GM23248 (cell line): ENCODE results near the gene ZFHX2. TPM values are rescaled to one million over a fixed set of nuclear protein-coding genes. Genes with fewer than 3 reads are reported as not detected.

ENCODE experiments used
- DNase-seq: peaks from one replicate; pipeline ENCODE4 v3.0.0-alpha.2; 2015
- H2AFZ ChIP-seq: fragments of 200-600 bp; sonication (generic); 2 replicates; pipeline ENCODE4 v1.6.1; 2016; ENCODE audit warnings: antibody characterized with exemption
- H3F3A ChIP-seq: fragments of 200-600 bp; sonication (generic); 2 replicates; pipeline ENCODE4 v1.6.1; 2016; ENCODE audit warnings: mild to moderate bottlenecking, antibody characterized with exemption, mixed run types; ENCODE audit not compliant: insufficient read depth
- H3K27ac ChIP-seq: fragments of 200-600 bp; sonication (generic); 2 replicates; pipeline ENCODE4 v1.5.1; 2016; ENCODE audit warnings: mild to moderate bottlenecking
- H3K27me3 ChIP-seq: fragments of 200-600 bp; sonication (generic); replicated peaks from 2 replicates; pipeline ENCODE4 v1.6.1; 2016; ENCODE audit warnings: mild to moderate bottlenecking; ENCODE audit not compliant: insufficient read depth
- H3K36me3 ChIP-seq: fragments of 200-600 bp; sonication (generic); 2 replicates; pipeline ENCODE4 v1.6.1; 2016; ENCODE audit warnings: low read depth, mild to moderate bottlenecking
- H3K4me1 ChIP-seq: fragments of 200-600 bp; sonication (generic); 2 replicates; pipeline ENCODE4 v1.6.1; 2016; ENCODE audit warnings: mild to moderate bottlenecking; ENCODE audit not compliant: insufficient read depth
- H3K4me2 ChIP-seq: fragments of 200-600 bp; sonication (generic); one replicate; pipeline ENCODE4 v1.6.1; 2016; ENCODE audit warnings: mild to moderate bottlenecking; ENCODE audit not compliant: unreplicated experiment
- H3K4me3 ChIP-seq: fragments of 200-600 bp; sonication (generic); 2 replicates; pipeline ENCODE4 v1.5.1; 2016; ENCODE audit warnings: mild to moderate bottlenecking
- H3K79me2 ChIP-seq: fragments of 200-600 bp; sonication (generic); 2 replicates; pipeline ENCODE4 v1.6.1; 2016; ENCODE audit warnings: mild to moderate bottlenecking; ENCODE audit not compliant: insufficient read depth
- H3K9ac ChIP-seq: fragments of 200-600 bp; sonication (generic); 2 replicates; pipeline ENCODE4 v1.6.1; 2016; ENCODE audit warnings: mild to moderate bottlenecking
- H3K9me2 ChIP-seq: fragments of 200-600 bp; sonication (generic); 2 replicates; pipeline ENCODE4 v1.6.1; 2016; ENCODE audit warnings: mixed run types, mild to moderate bottlenecking, moderate library complexity; ENCODE audit not compliant: insufficient read depth
- H3K9me3 ChIP-seq: fragments of 200-600 bp; sonication (generic); one replicate; pipeline ENCODE4 v1.6.1; 2017; ENCODE audit warnings: low read depth
- H4K20me1 ChIP-seq: fragments of 200-600 bp; sonication (generic); 2 replicates; pipeline ENCODE4 v1.6.0; 2016; ENCODE audit not compliant: insufficient read depth
- EZH2 ChIP-seq: fragments of 200-600 bp; sonication (generic); IDR thresholded peaks from 2 replicates; pipeline ENCODE4 v1.6.1; 2018; ENCODE audit warnings: antibody characterized with exemption, mild to moderate bottlenecking; ENCODE audit not compliant: insufficient read depth, poor library complexity, severe bottlenecking
- EZH2phosphoT487 ChIP-seq: fragments of 200-600 bp; sonication (generic); IDR thresholded peaks from 2 replicates; pipeline ENCODE4 v1.6.1; 2018; ENCODE audit warnings: antibody characterized with exemption, moderate library complexity, mild to moderate bottlenecking, low read depth; ENCODE audit not compliant: insufficient read depth
- WGBS, 2 experiments: methylation state at CpG; one replicate each; pipeline ENCODE4 v1.1.6; 2015 to 2017; ENCODE audit warnings: low lambda C conversion rate in 2 of 2, low coverage in 1 of 2; ENCODE audit errors: missing lambda C conversion rate in 2 of 2; 5-methylcytosine and 5-hydroxymethylcytosine counted together
- in situ Hi-C: fragments of 300-500 bp; cut with MboI; formaldehyde crosslinking; loops from 2 replicates; pipeline ENCODE4 v1.15.0; 2020
- polyA plus RNA-seq: library from polyadenylated mRNA; unstranded; fragments of >200 nt; fragmentation: Nextera tagmentation; extraction: Ambion mirVana; gene quantifications from 2 replicates; pipeline ENCODE4 v1.2.1, GENCODE V29; 2016
- total RNA-seq: library from RNA; depleted of rRNA; stranded (reverse); fragments of >200 nt; shearing (Covaris generic); gene quantifications from 2 replicates; pipeline ENCODE4 v1.2.3, GENCODE V29; 2014

Gene ZFHX2
- total and polyA plus RNA-seq, 2 experiments from 2014 or later = under 0.01 to 0.49 TPM

DNA sequence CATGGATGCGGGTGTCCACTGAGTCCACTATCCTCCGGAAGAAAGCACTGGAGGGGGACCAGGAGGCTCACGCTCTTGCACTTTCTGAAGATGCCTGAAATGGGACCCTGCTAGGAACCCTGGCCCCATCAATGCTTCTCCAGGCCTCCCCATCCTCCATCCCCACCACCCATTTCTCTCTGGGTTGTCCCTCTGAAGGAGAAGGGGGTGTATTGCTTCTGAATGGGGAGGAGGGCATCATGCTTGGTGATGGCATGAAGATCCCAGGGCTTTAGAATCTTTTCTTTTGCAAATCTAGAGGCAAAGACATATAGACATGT, 27.7 kb upstream of the ZFHX2 start:
- Histone ChIP-seq H4K20me1 (no peaks in the 10 kb centered on the region), H3K27ac (no peak overlapping the region), H3K27me3 (peaks cover 47% of the 10 kb centered on the region), H3K79me2 (no peaks in the 10 kb centered on the region), H3K4me2 (no peak overlapping the region), H3K36me3 (no peaks in the 10 kb centered on the region), H2AFZ (no peak overlapping the region), H3K9ac (no peak overlapping the region), H3K4me1 (no peaks in the 10 kb centered on the region), H3F3A (no peaks in the 10 kb centered on the region), H3K9me2 (no peaks in the 10 kb centered on the region), H3K4me3 (no peak overlapping the region), H3K9me3 (no peaks in the 10 kb centered on the region)
- 47 to 65% methylated on average over 3 of the region's 3 CpGs for WGBS, 2 experiments
- TF ChIP-seq EZH2phosphoT487 = no peak
- no peak for TF ChIP-seq EZH2
- no peak for DNase-seq
- in situ Hi-C loops = no loop called here

DNA sequence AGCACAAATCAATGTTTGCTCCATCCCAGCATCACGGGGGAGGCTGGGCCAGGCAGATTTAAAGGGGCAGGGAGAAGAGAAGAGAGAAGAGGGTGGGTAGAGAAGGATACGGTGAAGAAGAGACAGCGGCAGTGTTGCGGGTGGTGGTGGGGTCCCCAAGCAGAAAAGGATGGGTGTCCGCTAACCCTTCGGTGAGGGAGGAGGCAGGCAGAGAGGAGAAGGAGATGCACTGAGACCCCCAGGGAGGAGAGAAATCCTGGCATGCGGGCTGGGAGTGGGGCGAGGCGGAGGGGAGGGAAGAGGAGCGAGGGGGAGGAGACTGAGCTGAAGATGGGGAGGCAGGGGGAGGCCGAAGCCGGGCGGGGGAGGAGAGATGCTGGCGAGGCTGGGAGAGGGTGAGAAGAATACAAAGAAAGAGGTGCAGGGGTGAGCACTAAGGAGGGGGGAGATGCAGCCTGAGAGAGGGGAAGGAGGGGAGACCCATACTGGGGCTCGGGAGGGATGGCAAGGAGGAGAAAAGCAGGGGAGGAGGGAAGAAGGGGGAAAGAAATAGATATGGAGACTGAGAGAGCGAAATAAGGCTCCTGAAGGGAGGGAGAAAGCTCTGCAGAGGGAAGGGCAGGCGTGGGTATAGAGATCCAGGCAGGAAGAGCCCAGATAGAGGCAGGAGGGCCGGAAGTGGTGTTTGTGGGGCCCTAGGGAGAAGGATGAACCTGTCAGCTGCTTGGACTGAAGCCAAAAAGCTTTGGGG, 27.2 kb upstream of the ZFHX2 start, which contains the start of gene JPH4:
Gene JPH4, minus strand, starts transcription at position 231 of the 751 bp plus-strand sequence. CDS start 1,337 bp downstream, outside the sequence.
- in situ Hi-C loops = no loop called here
- Histone ChIP-seq H4K20me1 (no peaks in the 10 kb centered on the region), H3K9me3 (no peaks in the 10 kb centered on the region), H3K27ac (no peak within 1 kb of the TSS), H3K27me3 (peaks cover 47% of the 10 kb centered on the region), H3F3A (no peaks in the 10 kb centered on the region), H3K9me2 (no peaks in the 10 kb centered on the region), H3K4me2 (no peak within 1 kb of the TSS), H3K4me3 (no peak within 1 kb of the TSS), H3K79me2 (no peaks in the 10 kb centered on the region), H3K4me1 (no peaks in the 10 kb centered on the region), H2AFZ (no peak within 1 kb of the TSS), H3K36me3 (no peaks in the 10 kb centered on the region), H3K9ac (no peak within 1 kb of the TSS)
- DNase-seq = no peak
- no peak for TF ChIP-seq EZH2phosphoT487
- TF ChIP-seq EZH2 = peak; percentile 29
- 6 to 21% methylated on average over 9 to 18 of the region's 18 CpGs for WGBS, 2 experiments

DNA sequence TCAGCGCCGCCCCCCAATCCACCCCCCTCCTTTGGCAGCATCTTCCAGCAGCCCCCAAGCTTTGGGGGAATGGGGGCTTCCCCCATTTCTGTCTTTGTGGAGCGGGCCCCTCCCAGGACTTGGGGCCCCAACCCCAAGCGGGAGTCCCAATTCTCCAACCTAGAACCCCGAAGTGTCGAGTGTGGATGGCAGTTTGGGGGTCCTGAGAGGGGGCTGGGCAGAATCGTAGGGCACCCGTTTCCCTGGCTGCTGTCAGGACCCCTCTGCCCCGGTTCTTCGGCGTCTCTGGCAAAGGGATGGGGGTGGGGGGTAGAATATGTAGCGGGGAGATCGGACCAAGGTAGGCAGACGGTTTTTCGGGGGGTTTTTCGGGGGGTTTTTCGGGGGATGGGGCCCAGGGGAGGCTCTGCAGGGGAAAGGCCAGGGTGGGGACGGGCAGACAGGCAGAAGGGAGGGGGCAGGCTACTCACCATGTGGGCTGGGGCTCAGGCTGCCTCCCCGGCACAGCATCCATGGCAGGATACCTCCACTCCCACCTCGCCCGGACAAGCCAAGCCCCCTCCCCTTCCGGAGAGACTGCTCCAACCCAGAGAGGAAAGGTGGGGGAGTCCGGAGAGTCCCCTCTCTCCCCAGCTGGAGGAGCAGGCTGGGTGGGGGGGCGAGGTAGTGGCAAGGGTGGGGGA, 26.3 kb upstream of the ZFHX2 start:
- in situ Hi-C loops = no loop called here

DNA sequence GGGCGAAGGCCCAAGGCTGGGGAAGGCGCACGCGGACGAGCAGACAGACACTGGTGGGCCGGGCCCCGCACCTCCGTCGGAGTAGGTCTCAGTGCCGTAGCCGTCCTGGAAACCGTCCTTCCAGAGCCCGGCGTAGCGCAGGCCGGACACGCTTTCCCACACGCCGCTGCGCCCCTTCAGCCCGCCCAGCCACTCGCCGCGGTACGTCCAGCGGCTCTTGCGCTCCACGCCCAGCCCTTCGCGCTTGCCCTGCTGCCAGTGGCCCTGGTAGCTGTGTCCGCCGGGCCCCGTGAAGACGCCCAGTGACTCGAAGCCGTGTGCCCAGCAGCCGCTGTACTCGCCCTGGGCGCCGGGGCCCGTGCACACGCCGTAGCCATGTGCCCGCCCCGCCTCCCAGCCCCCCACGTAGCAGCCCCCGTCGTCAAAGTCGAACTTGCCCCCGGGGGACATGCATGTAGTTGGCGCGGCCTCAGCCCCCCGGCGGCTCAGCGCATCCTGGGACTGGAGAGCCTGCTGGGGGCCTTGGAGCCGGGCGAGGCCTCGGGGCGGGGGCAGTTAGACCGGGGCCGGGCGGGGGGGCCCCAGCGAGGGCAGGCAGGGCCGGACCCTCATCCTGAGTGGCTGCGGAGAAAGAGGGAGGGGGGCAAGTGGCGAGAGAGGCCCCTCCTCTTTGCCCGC, 25.6 kb upstream of the ZFHX2 start:
- Histone ChIP-seq H3K9me3 (no peaks in the 10 kb centered on the region), H3F3A (no peaks in the 10 kb centered on the region), H3K9me2 (no peaks in the 10 kb centered on the region), H3K79me2 (no peaks in the 10 kb centered on the region), H3K27ac (no peak overlapping the region), H4K20me1 (no peaks in the 10 kb centered on the region), H3K4me2 (no peak overlapping the region), H3K9ac (no peak overlapping the region), H3K36me3 (no peaks in the 10 kb centered on the region), H2AFZ (no peak overlapping the region), H3K4me3 (no peak overlapping the region), H3K4me1 (no peaks in the 10 kb centered on the region), H3K27me3 (peaks cover 57% of the 10 kb centered on the region)
- 3 to 4% methylated on average over 30 to 46 of the region's 67 CpGs for WGBS, 2 experiments
- in situ Hi-C loops = no loop called here
- DNase-seq = peak; percentile 42
- TF ChIP-seq EZH2 (no peak), EZH2phosphoT487 (no peak)

More for the DNA sequence above, 26.3 kb upstream of the ZFHX2 start:
- H3K4me3 ChIP-seq = no peak overlapping the region
- H3K4me2 ChIP-seq = no peak overlapping the region
- no peaks in the 10 kb centered on the region for H3F3A ChIP-seq
- no peaks in the 10 kb centered on the region for H3K9me2 ChIP-seq
- H3K27me3 ChIP-seq = peaks cover 53% of the 10 kb centered on the region
- H2AFZ ChIP-seq = no peak overlapping the region
- H3K36me3 ChIP-seq = no peaks in the 10 kb centered on the region
- DNase-seq = no peak
- no peak overlapping the region for H3K9ac ChIP-seq
- 1% methylated on average over 14 to 24 of the region's 24 CpGs for WGBS, 2 experiments
- no peak overlapping the region for H3K27ac ChIP-seq
- TF ChIP-seq EZH2 = peak; percentile 3
- 0 out of 2 replicates have a peak, but pooled peaks have one; percentile 31 for TF ChIP-seq EZH2phosphoT487
- no peaks in the 10 kb centered on the region for H3K79me2 ChIP-seq
- H3K4me1 ChIP-seq = no peaks in the 10 kb centered on the region
- H3K9me3 ChIP-seq = no peaks in the 10 kb centered on the region
- H4K20me1 ChIP-seq = no peaks in the 10 kb centered on the region
